Activated CD8-positive, alpha-beta memory T cell treated with anti-CD3 and anti-CD28 coated beads for 24 hours (primary cell): ENCODE data around the gene PRR19.

Experiments used
- DNase-seq: peaks from one replicate; pipeline ENCODE4 v3.0.0-alpha.2; 2020

PRR19 gene

GRCh38 chr19:42284591-42285341, 17.2 kb upstream of the PRR19 start:
- peak; percentile 72 for DNase-seq

GRCh38 chr19:42285541-42285941, 16.4 kb upstream of the PRR19 start:
- no peak for DNase-seq

- DNase-seq: no peak
These were observed 16.0 kb upstream of the PRR19 start for GRCh38 chr19:42285988-42286348.

- no peak for DNase-seq
These were observed 15.4 kb upstream of the PRR19 start for GRCh38 chr19:42286349-42287016.

- no peak for DNase-seq
These were observed 14.7 kb upstream of the PRR19 start for GRCh38 chr19:42287017-42287826.

GRCh38 chr19:42287827-42288107, 14.2 kb upstream of the PRR19 start:
- DNase-seq: no peak

- DNase-seq: no peak
These were observed 13.5 kb upstream of the PRR19 start for GRCh38 chr19:42288387-42288786.

- no peak for DNase-seq
These were observed 12.9 kb upstream of the PRR19 start for GRCh38 chr19:42288881-42289555.

- no peak for DNase-seq
These were observed 12.3 kb upstream of the PRR19 start for GRCh38 chr19:42289556-42290041.

GRCh38 chr19:42290136-42290522, 11.8 kb upstream of the PRR19 start:
- no peak for DNase-seq

GRCh38 chr19:42290523-42291434, 11.2 kb upstream of the PRR19 start:
- peak; percentile 80 for DNase-seq

GRCh38 chr19:42291435-42291810, 10.5 kb upstream of the PRR19 start:
- DNase-seq: no peak

GRCh38 chr19:42292042-42292960, 9.6 kb upstream of the PRR19 start:
- DNase-seq: no peak

- no peak for DNase-seq
These were observed 9.0 kb upstream of the PRR19 start for GRCh38 chr19:42292963-42293362.

GRCh38 chr19:42293540-42293939, 8.4 kb upstream of the PRR19 start:
- DNase-seq: no peak

GRCh38 chr19:42293948-42294347, 8.0 kb upstream of the PRR19 start:
- no peak for DNase-seq

GRCh38 chr19:42294471-42295137, 7.3 kb upstream of the PRR19 start:
- no peak for DNase-seq

GRCh38 chr19:42295342-42295741, 6.6 kb upstream of the PRR19 start:
- DNase-seq: no peak

- DNase-seq: peak; percentile 99
These were observed 6.0 kb upstream of the PRR19 start for GRCh38 chr19:42295831-42296525.

- DNase-seq: no peak
These were observed 4.9 kb upstream of the PRR19 start for GRCh38 chr19:42297039-42297438.
